Loucy (cell line): ENCODE measurements around the gene LIN28B.

ENCODE experiments used
- H2AFZ ChIP-seq: fragments of 200-600 bp; sonication (generic); 2 replicates; pipeline ENCODE4 v1.6.0; 2016; ENCODE audit warnings: antibody characterized with exemption, mild to moderate bottlenecking, low read length, moderate library complexity
- H3F3A ChIP-seq: fragments of 200-600 bp; 2 replicates; pipeline ENCODE4 v1.6.0; 2016; ENCODE audit warnings: antibody characterized with exemption, low read depth, mild to moderate bottlenecking
- H3K27me3 ChIP-seq: fragments of 200-600 bp; sonication (generic); 2 replicates; pipeline ENCODE4 v1.6.1; 2014; ENCODE audit warnings: low read length, mild to moderate bottlenecking; ENCODE audit not compliant: insufficient read depth, poor library complexity, severe bottlenecking
- H3K36me3 ChIP-seq: fragments of 200-600 bp; sonication (generic); 2 replicates; pipeline ENCODE4 v1.6.1; 2016; ENCODE audit warnings: low read length; ENCODE audit not compliant: insufficient read depth
- H3K4me1 ChIP-seq: fragments of 200-600 bp; sonication (generic); 2 replicates; pipeline ENCODE4 v1.5.1; 2014; ENCODE audit warnings: low read length, mild to moderate bottlenecking; ENCODE audit not compliant: insufficient read depth, poor library complexity, severe bottlenecking
- H3K4me2 ChIP-seq: fragments of 200-600 bp; sonication (generic); 2 replicates; pipeline ENCODE4 v1.6.0; 2014; ENCODE audit warnings: antibody characterized with exemption, low read length, low read depth, mild to moderate bottlenecking; ENCODE audit not compliant: poor library complexity, severe bottlenecking
- H3K4me3 ChIP-seq: fragments of 200-600 bp; sonication (generic); 2 replicates; pipeline ENCODE4 v1.5.1; 2014; ENCODE audit warnings: low read length, mild to moderate bottlenecking, mixed read lengths; ENCODE audit not compliant: poor library complexity, severe bottlenecking
- H3K79me2 ChIP-seq: fragments of 200-600 bp; sonication (generic); 2 replicates; pipeline ENCODE4 v1.6.1; 2014; ENCODE audit warnings: low read length; ENCODE audit not compliant: insufficient read depth
- H3K9ac ChIP-seq: fragments of 200-600 bp; sonication (generic); 2 replicates; pipeline ENCODE4 v1.6.0; 2014; ENCODE audit warnings: mild to moderate bottlenecking, low read depth, low read length, moderate library complexity; ENCODE audit not compliant: poor library complexity, severe bottlenecking
- H3K9me2 ChIP-seq: fragments of 200-600 bp; sonication (generic); replicated peaks from 2 replicates; pipeline ENCODE4 v1.6.1; 2016; ENCODE audit warnings: low read depth, low read length, mixed read lengths
- H3K9me3 ChIP-seq: fragments of 200-600 bp; sonication (generic); 2 replicates; pipeline ENCODE4 v1.6.1; 2014; ENCODE audit warnings: mild to moderate bottlenecking, antibody characterized with exemption, low read length, low read depth; ENCODE audit not compliant: insufficient read depth
- H4K20me1 ChIP-seq: fragments of 200-600 bp; sonication (generic); 2 replicates; pipeline ENCODE4 v1.6.0; 2014; ENCODE audit warnings: antibody characterized with exemption, low read length, mild to moderate bottlenecking; ENCODE audit not compliant: insufficient read depth, poor library complexity, severe bottlenecking
- CTCF ChIP-seq: fragments of 200-600 bp; sonication (generic); conservative IDR thresholded peaks from 2 replicates; pipeline ENCODE4 v1.5.1; 2014; ENCODE audit warnings: mild to moderate bottlenecking, antibody characterized with exemption, low read length
- EZH2phosphoT487 ChIP-seq: fragments of 200-600 bp; IDR thresholded peaks from 2 replicates; pipeline ENCODE4 v1.6.1; 2018; ENCODE audit warnings: antibody characterized with exemption, mild to moderate bottlenecking, moderate library complexity, borderline replicate concordance

Gene LIN28B

DNA sequence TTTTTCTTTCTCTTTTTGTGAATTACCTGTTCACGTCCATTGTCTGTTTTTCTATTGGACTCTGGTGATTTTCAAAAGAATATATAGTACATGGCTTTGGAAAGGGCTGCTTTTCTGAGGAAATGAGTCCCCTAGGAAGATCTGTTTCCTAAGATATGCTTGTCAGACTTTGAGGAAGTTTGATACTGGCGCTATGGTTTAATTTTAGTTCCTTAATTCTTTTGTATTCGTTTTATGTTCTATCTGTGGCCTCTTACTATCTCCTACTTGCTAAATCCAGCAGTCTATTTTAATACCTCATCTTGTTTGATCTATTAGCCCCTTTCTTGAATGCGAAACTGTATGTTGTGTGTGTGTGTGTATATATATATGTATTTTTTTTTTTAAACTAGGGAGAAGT lies 101.9 kb downstream of the LIN28B start:
- TF ChIP-seq EZH2phosphoT487: no peak
- TF ChIP-seq CTCF: no peak
- Histone ChIP-seq H3K9me3 (no peaks in the 10 kb centered on the region), H3F3A (no peaks in the 10 kb centered on the region), H3K4me2 (peak overlapping the region; percentile 7), H3K36me3 (no peaks in the 10 kb centered on the region), H3K79me2 (peaks cover 7% of the 10 kb centered on the region; the same call in 1 of the 2 replicates), H3K4me3 (no peak overlapping the region), H2AFZ (no peak overlapping the region), H3K9ac (no peak overlapping the region), H4K20me1 (no peaks in the 10 kb centered on the region), H3K27me3 (no peaks in the 10 kb centered on the region), H3K4me1 (no peaks in the 10 kb centered on the region), H3K9me2 (no peaks in the 10 kb centered on the region)

DNA sequence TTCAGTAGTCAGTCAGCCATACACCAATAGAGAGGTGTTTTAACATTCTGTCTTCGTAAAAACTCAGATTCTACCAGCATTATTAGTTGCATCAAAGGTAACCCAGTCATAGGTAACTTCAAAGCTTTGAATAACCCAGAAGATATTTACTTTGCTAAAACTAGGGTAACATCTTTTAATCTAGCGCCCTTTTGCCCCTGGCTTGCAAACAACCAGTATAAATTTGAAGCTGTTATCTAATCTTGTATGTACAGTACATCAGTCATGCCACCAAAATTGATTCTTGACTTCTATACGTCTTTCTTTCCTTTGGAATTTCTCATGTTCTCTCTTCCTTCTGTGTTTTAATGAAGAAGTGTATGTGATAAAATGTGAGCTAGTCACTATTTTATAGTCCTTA lies 109.3 kb downstream of the LIN28B start:
- no peaks in the 10 kb centered on the region for H4K20me1 ChIP-seq
- H3K9me2 ChIP-seq: no peaks in the 10 kb centered on the region
- H3K9ac ChIP-seq: no peak overlapping the region
- no peaks in the 10 kb centered on the region for H3F3A ChIP-seq
- H3K4me1 ChIP-seq: no peaks in the 10 kb centered on the region
- H2AFZ ChIP-seq: no peak overlapping the region
- H3K4me3 ChIP-seq: no peak overlapping the region
- no peaks in the 10 kb centered on the region for H3K79me2 ChIP-seq
- no peaks in the 10 kb centered on the region for H3K9me3 ChIP-seq
- H3K4me2 ChIP-seq: no peak overlapping the region
- no peaks in the 10 kb centered on the region for H3K36me3 ChIP-seq
- TF ChIP-seq CTCF (no peak), EZH2phosphoT487 (no peak)
- H3K27me3 ChIP-seq: no peaks in the 10 kb centered on the region

DNA sequence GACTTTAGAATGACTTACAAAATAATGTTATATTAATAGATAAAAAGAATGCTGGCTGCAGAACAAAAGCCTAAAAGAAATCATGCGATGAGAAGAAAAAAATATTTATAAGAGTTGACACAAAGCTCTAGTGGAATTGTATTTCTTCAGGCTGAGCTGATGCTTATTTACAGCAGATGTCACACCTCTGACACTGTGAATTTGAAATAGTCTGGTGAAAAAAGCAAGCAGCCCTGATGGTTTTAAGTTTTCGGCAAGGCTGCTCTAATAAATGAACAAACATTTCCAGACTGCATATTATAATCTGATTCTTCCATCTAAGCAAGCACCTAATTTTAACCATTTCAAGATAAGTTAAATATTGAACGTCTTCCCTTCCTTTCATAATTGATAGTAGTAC lies 109.9 kb downstream of the LIN28B start:
- Histone ChIP-seq H4K20me1 (no peaks in the 10 kb centered on the region), H3K9me2 (no peaks in the 10 kb centered on the region), H3K4me1 (no peaks in the 10 kb centered on the region), H3K4me2 (no peak overlapping the region), H3K4me3 (no peak overlapping the region), H3K9ac (no peak overlapping the region), H3K9me3 (no peaks in the 10 kb centered on the region), H3K36me3 (no peaks in the 10 kb centered on the region), H3F3A (no peaks in the 10 kb centered on the region), H3K27me3 (no peaks in the 10 kb centered on the region), H2AFZ (no peak overlapping the region), H3K79me2 (no peaks in the 10 kb centered on the region)
- TF ChIP-seq CTCF (no peak), EZH2phosphoT487 (no peak)
